Loucy (cell line): Measurements from ENCODE around the gene SEMA3A.

ENCODE experiments used
- CTCF ChIP-seq: fragments of 200-600 bp; sonication (generic); conservative IDR thresholded peaks from 2 replicates; pipeline ENCODE4 v1.5.1; 2014; ENCODE audit warnings: mild to moderate bottlenecking, antibody characterized with exemption, low read length
- EZH2phosphoT487 ChIP-seq: fragments of 200-600 bp; IDR thresholded peaks from 2 replicates; pipeline ENCODE4 v1.6.1; 2018; ENCODE audit warnings: antibody characterized with exemption, mild to moderate bottlenecking, moderate library complexity, borderline replicate concordance

GRCh38 chr7:84076219-84076618, 118.4 kb downstream of the SEMA3A start:
- TF ChIP-seq CTCF, result no peak
- TF ChIP-seq EZH2phosphoT487, result no peak
